ENCODE measurements around the gene OR10D3.

DNA sequence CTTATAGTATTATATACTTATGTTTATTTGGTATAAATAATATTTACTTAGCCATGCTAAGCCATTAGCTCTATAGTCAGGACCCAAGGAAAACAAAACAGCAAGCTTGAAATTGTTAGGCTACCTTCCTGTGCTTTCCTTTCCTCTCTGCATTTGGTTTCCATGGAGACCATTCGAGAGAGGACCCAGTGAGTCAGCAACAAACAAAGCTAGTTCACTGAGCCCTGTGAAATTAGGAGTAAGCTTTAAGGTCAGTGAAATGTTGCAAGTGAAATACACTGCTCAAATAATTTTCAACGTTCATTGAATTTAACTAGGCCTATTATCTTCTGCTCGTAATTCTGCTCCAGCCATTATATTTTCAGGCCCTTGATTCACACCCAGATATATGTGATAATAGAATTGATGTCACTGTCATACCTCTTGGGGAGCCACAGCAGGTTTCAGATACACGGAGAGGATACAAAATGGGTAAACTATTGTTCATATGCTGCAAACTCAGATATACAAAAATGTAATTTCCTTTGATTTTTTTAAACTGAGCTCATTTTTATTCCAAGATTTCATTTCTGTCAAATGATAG, 9.1 kb upstream of the OR10D3 start:
- TF ChIP-seq, protein P1, sequence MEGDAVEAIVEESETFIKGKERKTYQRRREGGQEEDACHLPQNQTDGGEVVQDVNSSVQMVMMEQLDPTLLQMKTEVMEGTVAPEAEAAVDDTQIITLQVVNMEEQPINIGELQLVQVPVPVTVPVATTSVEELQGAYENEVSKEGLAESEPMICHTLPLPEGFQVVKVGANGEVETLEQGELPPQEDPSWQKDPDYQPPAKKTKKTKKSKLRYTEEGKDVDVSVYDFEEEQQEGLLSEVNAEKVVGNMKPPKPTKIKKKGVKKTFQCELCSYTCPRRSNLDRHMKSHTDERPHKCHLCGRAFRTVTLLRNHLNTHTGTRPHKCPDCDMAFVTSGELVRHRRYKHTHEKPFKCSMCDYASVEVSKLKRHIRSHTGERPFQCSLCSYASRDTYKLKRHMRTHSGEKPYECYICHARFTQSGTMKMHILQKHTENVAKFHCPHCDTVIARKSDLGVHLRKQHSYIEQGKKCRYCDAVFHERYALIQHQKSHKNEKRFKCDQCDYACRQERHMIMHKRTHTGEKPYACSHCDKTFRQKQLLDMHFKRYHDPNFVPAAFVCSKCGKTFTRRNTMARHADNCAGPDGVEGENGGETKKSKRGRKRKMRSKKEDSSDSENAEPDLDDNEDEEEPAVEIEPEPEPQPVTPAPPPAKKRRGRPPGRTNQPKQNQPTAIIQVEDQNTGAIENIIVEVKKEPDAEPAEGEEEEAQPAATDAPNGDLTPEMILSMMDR (IDR thresholded peaks at IDR 0.05): no peak
- no peak for TF ChIP-seq POLR2A (IDR thresholded peaks at IDR 0.05)

All from heart left ventricle (tissue), 13 donors.